ENCODE measurements around the gene DYRK1A.

Gene DYRK1A

GRCh38 chr21:37563641-37564340 lies 197.2 kb downstream of the DYRK1A start (continued):
- TF ChIP-seq, protein P1, sequence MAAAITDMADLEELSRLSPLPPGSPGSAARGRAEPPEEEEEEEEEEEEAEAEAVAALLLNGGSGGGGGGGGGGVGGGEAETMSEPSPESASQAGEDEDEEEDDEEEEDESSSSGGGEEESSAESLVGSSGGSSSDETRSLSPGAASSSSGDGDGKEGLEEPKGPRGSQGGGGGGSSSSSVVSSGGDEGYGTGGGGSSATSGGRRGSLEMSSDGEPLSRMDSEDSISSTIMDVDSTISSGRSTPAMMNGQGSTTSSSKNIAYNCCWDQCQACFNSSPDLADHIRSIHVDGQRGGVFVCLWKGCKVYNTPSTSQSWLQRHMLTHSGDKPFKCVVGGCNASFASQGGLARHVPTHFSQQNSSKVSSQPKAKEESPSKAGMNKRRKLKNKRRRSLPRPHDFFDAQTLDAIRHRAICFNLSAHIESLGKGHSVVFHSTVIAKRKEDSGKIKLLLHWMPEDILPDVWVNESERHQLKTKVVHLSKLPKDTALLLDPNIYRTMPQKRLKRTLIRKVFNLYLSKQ (tag by site-specific recombination; IDR thresholded peaks at IDR 0.05; ENCODE audit: borderline replicate concordance): no peak
- no peak for TF ChIP-seq MYNN (tag by site-specific recombination; IDR thresholded peaks at IDR 0.05; ENCODE audit: borderline replicate concordance)
- no peak for TF ChIP-seq ZBTB17 (tag by site-specific recombination; IDR thresholded peaks at IDR 0.05)
- TF ChIP-seq, protein P2, sequence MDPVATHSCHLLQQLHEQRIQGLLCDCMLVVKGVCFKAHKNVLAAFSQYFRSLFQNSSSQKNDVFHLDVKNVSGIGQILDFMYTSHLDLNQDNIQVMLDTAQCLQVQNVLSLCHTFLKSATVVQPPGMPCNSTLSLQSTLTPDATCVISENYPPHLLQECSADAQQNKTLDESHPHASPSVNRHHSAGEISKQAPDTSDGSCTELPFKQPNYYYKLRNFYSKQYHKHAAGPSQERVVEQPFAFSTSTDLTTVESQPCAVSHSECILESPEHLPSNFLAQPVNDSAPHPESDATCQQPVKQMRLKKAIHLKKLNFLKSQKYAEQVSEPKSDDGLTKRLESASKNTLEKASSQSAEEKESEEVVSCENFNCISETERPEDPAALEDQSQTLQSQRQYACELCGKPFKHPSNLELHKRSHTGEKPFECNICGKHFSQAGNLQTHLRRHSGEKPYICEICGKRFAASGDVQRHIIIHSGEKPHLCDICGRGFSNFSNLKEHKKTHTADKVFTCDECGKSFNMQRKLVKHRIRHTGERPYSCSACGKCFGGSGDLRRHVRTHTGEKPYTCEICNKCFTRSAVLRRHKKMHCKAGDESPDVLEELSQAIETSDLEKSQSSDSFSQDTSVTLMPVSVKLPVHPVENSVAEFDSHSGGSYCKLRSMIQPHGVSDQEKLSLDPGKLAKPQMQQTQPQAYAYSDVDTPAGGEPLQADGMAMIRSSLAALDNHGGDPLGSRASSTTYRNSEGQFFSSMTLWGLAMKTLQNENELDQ (tag by site-specific recombination; IDR thresholded peaks at IDR 0.05; ENCODE audit: low read depth): no peak
- no peak for TF ChIP-seq ZNF404 (tag by site-specific recombination; IDR thresholded peaks at IDR 0.05)
- TF ChIP-seq ZNF624 (tag by site-specific recombination; IDR thresholded peaks at IDR 0.05): no peak
- peak; percentile 91 for TF ChIP-seq ZNF391 (tag by site-specific recombination; IDR thresholded peaks at IDR 0.05; ENCODE audit: borderline replicate concordance, low read depth)
- no peak for TF ChIP-seq HOXD13 (CRISPR knock-in tag; IDR thresholded peaks at IDR 0.05; ENCODE audit: borderline replicate concordance)
- TF ChIP-seq ZNF555 (tag by site-specific recombination; conservative IDR thresholded peaks at IDR 0.05): no peak
- TF ChIP-seq ZNF560 (tag by site-specific recombination; IDR thresholded peaks at IDR 0.05; ENCODE audit: borderline replicate concordance): no peak
- no peak; the same call in 1 of the 2 replicates for TF ChIP-seq ZNF664 (tag by site-specific recombination; IDR thresholded peaks at IDR 0.05)
- no peak for TF ChIP-seq GFI1B (tag by site-specific recombination; IDR thresholded peaks at IDR 0.05)
- no peak for TF ChIP-seq ZNF529 (tag by site-specific recombination; IDR thresholded peaks at IDR 0.05; ENCODE audit: insufficient replicate concordance)
- TF ChIP-seq ZNF692 (tag by site-specific recombination; IDR thresholded peaks at IDR 0.05): peak; percentile 86; the same call in 1 of the 2 replicates
- TF ChIP-seq ZFP37 (tag by site-specific recombination; IDR thresholded peaks at IDR 0.05): no peak; the same call in 1 of the 2 replicates
- no peak for TF ChIP-seq ZNF426 (tag by site-specific recombination; IDR thresholded peaks at IDR 0.05)
- TF ChIP-seq ZNF239 (tag by site-specific recombination; IDR thresholded peaks at IDR 0.05): peak; percentile 15; the same call in 1 of the 2 replicates
- peak; percentile 85; the same call in 1 of the 2 replicates for TF ChIP-seq ZNF777 (tag by site-specific recombination; IDR thresholded peaks at IDR 0.05; ENCODE audit: borderline replicate concordance)
- TF ChIP-seq, protein P3, sequence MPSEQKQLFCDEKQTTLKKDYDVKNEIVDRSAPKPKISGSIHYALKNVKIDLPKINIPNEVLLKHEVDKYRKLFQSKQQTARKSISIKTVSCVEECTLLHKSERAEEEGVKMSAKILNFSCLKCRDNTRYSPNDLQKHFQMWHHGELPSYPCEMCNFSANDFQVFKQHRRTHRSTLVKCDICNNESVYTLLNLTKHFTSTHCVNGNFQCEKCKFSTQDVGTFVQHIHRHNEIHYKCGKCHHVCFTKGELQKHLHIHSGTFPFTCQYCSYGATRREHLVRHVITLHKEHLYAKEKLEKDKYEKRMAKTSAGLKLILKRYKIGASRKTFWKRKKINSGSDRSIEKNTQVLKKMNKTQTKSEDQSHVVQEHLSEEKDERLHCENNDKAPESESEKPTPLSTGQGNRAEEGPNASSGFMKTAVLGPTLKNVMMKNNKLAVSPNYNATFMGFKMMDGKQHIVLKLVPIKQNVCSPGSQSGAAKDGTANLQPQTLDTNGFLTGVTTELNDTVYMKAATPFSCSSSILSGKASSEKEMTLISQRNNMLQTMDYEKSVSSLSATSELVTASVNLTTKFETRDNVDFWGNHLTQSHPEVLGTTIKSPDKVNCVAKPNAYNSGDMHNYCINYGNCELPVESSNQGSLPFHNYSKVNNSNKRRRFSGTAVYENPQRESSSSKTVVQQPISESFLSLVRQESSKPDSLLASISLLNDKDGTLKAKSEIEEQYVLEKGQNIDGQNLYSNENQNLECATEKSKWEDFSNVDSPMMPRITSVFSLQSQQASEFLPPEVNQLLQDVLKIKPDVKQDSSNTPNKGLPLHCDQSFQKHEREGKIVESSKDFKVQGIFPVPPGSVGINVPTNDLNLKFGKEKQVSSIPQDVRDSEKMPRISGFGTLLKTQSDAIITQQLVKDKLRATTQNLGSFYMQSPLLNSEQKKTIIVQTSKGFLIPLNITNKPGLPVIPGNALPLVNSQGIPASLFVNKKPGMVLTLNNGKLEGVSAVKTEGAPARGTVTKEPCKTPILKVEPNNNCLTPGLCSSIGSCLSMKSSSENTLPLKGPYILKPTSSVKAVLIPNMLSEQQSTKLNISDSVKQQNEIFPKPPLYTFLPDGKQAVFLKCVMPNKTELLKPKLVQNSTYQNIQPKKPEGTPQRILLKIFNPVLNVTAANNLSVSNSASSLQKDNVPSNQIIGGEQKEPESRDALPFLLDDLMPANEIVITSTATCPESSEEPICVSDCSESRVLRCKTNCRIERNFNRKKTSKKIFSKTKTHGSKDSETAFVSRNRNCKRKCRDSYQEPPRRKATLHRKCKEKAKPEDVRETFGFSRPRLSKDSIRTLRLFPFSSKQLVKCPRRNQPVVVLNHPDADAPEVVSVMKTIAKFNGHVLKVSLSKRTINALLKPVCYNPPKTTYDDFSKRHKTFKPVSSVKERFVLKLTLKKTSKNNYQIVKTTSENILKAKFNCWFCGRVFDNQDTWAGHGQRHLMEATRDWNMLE (tag by site-specific recombination; conservative IDR thresholded peaks at IDR 0.05; ENCODE audit: low read depth): peak; percentile 29; the same call in 1 of the 2 replicates
- TF ChIP-seq KLF8 (tag by site-specific recombination; IDR thresholded peaks at IDR 0.05): 0 out of 2 replicates have a peak, but pooled peaks have one; percentile 58
- TF ChIP-seq ZNF433 (tag by site-specific recombination; IDR thresholded peaks at IDR 0.05; ENCODE audit: low read depth): no peak
- no peak for TF ChIP-seq ZNF596 (tag by site-specific recombination; IDR thresholded peaks at IDR 0.05)
- peak; percentile 75; the same call in 1 of the 2 replicates for TF ChIP-seq ZXDB (tag by site-specific recombination; IDR thresholded peaks at IDR 0.05)
- peak; percentile 89 for TF ChIP-seq ZBTB48 (tag by site-specific recombination; IDR thresholded peaks at IDR 0.05)
- TF ChIP-seq ZSCAN30 (tag by site-specific recombination; IDR thresholded peaks at IDR 0.05): 0 out of 2 replicates have a peak, but pooled peaks have one; percentile 58
- peak; percentile 72; the same call in 1 of the 2 replicates for TF ChIP-seq KLF9 (tag by site-specific recombination; IDR thresholded peaks at IDR 0.05; ENCODE audit: low read depth)
- TF ChIP-seq ZFHX2 (tag by site-specific recombination; conservative IDR thresholded peaks at IDR 0.05): peak; percentile 62; the same call in 1 of the 2 replicates
- TF ChIP-seq ZNF341 (tag by site-specific recombination; IDR thresholded peaks at IDR 0.05; ENCODE audit: low read depth): peak; percentile 84
- TF ChIP-seq SP7 (tag by site-specific recombination; IDR thresholded peaks at IDR 0.05): peak; percentile 73; the same call in 1 of the 2 replicates
- no peak for TF ChIP-seq ZNF23 (tag by site-specific recombination; IDR thresholded peaks at IDR 0.05; ENCODE audit: borderline replicate concordance)

All from HEK293 (cell line).